SIG-M5 treated with dmso at 0.1 percent for 504 hours (cell line): ENCODE data around the gene BCAS1.
A peak's percentile ranks its signal among the peaks of the same experiment; 100 is the strongest.
"Not testable (repeated sequence)": the region's sequence is repeated elsewhere in the genome, so short reads cannot be mapped to it uniquely, and the experiment has no call there.

ENCODE experiments used
- DNase-seq: peaks from one replicate; lab custom pipeline; 2025; ENCODE audit not compliant: unreplicated experiment; lab: John Stamatoyannopoulos, UW

The BCAS1 gene

GRCh38 chr20:53990768-53991450 is 79.5 kb downstream of the BCAS1 start:
- no peak for DNase-seq

- DNase-seq, result no peak
Observed at GRCh38 chr20:53990003-53990402, 80.4 kb downstream of the BCAS1 start.

GRCh38 chr20:53989401-53989800 is 81.0 kb downstream of the BCAS1 start:
- DNase-seq, result no peak

- no peak for DNase-seq
Observed at GRCh38 chr20:53986037-53986650, 84.2 kb downstream of the BCAS1 start.

- no peak for DNase-seq
Observed at GRCh38 chr20:53985150-53985518, 85.3 kb downstream of the BCAS1 start.

GRCh38 chr20:53984356-53985149 is 85.8 kb downstream of the BCAS1 start:
- DNase-seq, result no peak

GRCh38 chr20:53983401-53983800 is 87.0 kb downstream of the BCAS1 start:
- no peak for DNase-seq

GRCh38 chr20:53982624-53983023 is 87.8 kb downstream of the BCAS1 start:
- no peak for DNase-seq

- DNase-seq, result no peak
Observed at GRCh38 chr20:53981752-53982437, 88.5 kb downstream of the BCAS1 start.

GRCh38 chr20:53981130-53981529 is 89.3 kb downstream of the BCAS1 start:
- DNase-seq, result no peak

- DNase-seq, result no peak
Observed at GRCh38 chr20:53980031-53980465, 90.3 kb downstream of the BCAS1 start.

- no peak for DNase-seq
Observed at GRCh38 chr20:53978497-53978896, 91.9 kb downstream of the BCAS1 start.

GRCh38 chr20:53977391-53977790 is 93.0 kb downstream of the BCAS1 start:
- DNase-seq, result no peak

- no peak for DNase-seq
Observed at GRCh38 chr20:53975761-53976160, 94.6 kb downstream of the BCAS1 start.

- no peak for DNase-seq
Observed at GRCh38 chr20:53974785-53975555, 95.4 kb downstream of the BCAS1 start.

- not testable (repeated sequence) for DNase-seq
Observed at GRCh38 chr20:53973882-53974281, 96.5 kb downstream of the BCAS1 start.

- DNase-seq, result peak; percentile 68
Observed at GRCh38 chr20:53972179-53972578, 98.2 kb downstream of the BCAS1 start.

GRCh38 chr20:53971096-53971683 is 99.2 kb downstream of the BCAS1 start:
- DNase-seq, result no peak

GRCh38 chr20:53970232-53970631 is 100.2 kb downstream of the BCAS1 start:
- DNase-seq, result no peak

GRCh38 chr20:53967527-53967926 is 102.9 kb downstream of the BCAS1 start:
- no peak for DNase-seq
